Measurements from ENCODE around the gene LYST.

DNA sequence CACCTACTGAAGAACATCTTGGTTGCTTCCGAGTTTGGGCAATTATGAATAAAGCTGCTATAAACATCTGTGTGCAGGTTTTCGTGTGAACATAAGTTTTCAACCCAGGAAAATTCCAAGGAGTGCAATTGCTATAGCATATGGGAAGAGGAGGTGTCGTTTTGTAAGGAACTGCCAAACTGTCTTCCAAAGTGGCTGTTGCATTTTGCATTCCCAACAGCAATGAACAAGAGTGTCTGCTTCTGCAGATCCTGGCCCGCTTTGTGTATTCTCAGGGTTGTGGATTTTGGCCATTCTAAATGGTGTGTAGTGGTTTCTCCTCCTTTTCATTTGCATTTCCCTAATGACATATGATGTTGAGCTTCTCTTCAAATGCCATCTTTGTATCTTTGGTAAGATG lies 240.9 kb downstream of the LYST start:
- TF ChIP-seq KDM1A (IDR thresholded peaks at IDR 0.05; ENCODE audit: borderline replicate concordance, low read length) = no peak
- no peak for TF ChIP-seq CTCF (IDR thresholded peaks at IDR 0.05; ENCODE audit: control extremely low read depth in 1 of 3, insufficient read depth in 1 of 3, low read depth in 1 of 3, low read length in 3 of 3)

All from H1 (cell line).